ENCODE results near the gene STK26.
"Not testable (repeated sequence)": the region's sequence is repeated elsewhere in the genome, so short reads cannot be mapped to it uniquely, and the experiment has no call there.

STK26 gene

GRCh38 chrX:132040066-132040465 is 17.0 kb downstream of the STK26 start:
- DNase-seq = no peak

GRCh38 chrX:132041015-132041414 is 17.9 kb downstream of the STK26 start:
- no peak for DNase-seq

GRCh38 chrX:132043977-132044376 is 20.9 kb downstream of the STK26 start:
- DNase-seq = no peak

DNA sequence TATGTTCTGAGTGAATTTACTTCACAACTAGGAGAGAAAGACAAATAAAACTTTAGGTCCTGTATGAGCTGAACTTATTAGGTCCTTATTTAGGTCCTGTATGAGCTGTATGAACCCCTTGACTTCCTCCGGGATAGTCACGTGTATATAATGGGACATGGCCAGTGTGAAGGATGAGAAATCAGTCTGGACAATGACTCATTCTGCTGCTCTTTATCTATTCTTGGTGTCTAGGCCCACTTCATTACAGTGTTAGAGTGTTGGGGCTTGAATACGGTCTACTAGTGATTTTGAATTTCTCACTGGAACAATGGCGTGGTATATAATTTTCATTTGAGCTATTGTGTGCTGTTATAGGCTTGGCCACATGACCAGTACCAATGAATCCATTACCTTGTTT is 21.9 kb downstream of the STK26 start:
- no peak for DNase-seq

GRCh38 chrX:132045456-132045855 is 22.4 kb downstream of the STK26 start:
- no peak for DNase-seq

DNA sequence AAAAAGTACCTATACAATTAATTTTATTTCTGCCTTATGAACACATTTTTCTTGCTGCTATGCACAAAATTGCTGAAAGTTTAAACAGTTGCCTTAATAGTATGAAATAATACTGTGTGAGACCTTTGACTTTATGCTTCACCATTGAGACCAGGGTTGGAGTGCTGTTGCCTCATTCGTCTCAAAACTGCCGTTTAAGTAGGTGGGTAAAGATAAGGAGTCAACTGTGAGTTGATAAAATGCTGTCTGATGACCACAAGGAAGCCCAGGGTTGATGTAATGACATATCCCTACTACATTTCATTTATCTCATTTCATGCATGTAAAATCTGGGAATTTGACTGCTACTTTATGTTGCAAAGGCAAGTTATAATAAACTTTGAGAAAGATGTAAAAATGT is 23.4 kb downstream of the STK26 start:
- DNase-seq = no peak

- DNase-seq = not testable (repeated sequence)
Measured at GRCh38 chrX:132051778-132052177, 28.7 kb downstream of the STK26 start.

GRCh38 chrX:132058050-132058449 is 34.9 kb downstream of the STK26 start:
- no peak for DNase-seq

GRCh38 chrX:132058975-132059374 is 35.9 kb downstream of the STK26 start:
- DNase-seq = no peak

DNA sequence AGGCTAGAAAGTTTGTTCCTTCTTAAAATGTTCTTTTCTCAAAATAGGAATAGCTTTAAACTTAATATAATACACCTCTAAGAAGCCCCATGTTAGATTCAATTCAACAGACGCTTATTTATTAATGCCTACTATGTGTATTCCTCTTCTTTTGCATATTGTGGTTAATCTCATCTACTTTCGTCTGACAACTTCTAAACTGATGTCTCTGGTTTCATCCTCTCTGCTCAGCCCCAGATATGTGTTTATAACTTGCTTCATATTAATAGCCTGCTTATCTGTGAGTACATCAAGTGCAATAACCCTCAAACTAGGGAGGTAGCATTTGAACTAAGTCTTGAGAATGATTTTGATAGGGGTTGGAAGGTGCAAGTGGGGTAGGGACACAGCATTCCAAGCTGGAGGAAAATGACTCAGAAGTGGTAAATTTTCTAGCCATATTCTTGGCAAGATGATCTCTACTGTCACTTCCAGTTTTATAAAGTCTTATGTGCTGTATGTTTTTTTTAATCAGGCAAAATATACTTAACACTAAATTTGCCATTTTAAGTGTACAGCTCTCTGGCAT is 37.0 kb downstream of the STK26 start:
- DNase-seq = no peak

DNA sequence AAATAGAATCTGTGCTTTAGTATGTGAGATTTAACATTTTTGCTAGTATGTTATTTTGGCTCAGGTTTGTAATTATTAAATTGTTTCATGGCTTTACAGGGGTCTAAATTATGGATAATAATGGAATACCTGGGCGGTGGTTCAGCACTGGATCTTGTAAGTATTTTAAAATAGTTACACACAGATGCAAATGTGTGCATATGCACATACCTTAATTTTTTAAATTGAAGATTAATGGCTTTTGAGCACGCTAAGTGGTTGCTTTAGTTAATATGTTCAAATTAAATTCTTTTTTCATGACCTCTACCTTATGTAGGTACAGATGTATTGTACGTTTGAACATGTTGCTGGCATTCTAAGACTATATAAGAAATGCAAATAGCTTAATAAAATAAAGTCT is 40.2 kb downstream of the STK26 start:
- no peak for DNase-seq

DNA sequence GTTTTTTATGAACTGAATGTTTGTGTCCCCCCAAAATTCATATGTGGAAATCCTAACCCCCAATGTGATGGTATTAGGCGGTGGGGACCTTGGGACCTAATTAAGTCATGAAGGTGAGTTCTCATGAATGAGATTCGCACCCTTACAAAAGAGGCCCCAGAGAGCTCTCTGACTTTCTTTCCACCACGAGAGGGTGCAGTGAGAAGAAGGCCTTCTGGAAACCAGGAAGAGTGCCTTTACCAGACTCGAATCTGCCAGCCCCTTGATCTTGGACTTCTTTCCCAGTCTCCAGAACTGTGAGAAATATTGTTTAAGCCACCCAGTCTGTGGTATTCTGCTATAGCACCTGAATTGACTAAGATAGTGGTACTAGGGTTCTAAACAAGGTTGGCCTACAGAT is 40.8 kb downstream of the STK26 start:
- DNase-seq = no peak

DNA sequence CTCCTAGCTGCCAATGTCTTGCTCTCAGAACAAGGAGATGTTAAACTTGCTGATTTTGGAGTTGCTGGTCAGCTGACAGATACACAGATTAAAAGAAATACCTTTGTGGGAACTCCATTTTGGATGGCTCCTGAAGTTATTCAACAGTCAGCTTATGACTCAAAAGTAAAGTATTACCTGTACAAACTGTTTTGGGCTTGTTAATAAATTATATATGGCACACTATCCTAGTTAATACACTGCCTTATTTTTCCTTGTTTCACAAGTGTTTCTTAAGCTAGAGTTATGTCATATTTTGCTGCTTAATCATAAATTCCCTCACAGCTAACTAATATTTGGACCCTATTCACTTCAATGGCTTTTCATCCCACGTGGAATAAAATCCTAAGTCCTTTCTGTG is 45.3 kb downstream of the STK26 start:
- no peak for DNase-seq

- no peak for DNase-seq
Measured at GRCh38 chrX:132071254-132071653, 48.2 kb downstream of the STK26 start.

DNA sequence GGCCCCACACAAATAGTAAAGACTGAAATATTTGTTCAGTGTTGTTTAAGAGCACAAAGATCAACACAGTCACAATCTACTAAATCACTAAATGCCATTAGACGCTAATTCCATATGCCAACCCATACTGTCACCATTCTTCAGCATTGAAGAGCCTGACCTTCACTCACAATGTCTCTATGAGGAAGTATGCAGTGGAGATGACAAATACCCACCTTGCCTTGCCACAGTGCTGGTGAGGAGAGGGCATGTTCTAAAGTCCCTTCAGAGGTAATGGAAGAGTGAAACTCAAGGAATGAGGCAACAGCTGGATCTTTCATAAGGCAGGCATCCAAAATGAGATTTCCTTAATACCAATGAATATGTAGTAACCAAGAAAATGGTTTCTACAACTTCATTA is 54.3 kb downstream of the STK26 start:
- DNase-seq = no peak

DNA sequence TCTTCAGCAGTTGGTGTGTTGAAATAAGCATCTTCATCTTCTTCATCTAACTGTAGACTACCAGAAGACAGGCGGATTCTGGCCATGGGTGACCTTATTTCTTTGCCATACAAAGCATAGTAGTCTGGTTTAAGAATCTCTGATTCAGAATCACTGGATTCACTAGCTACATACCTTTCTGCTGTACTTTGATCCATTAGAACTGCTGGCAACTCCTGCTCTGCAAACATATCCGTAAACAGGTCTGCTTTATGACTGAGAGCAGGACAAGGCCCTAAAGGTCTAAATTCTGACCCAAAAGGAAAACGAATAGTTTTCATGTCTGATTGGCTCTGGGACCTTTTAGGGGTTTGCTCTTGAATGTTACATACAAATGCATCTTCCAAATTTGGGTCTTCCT is 54.8 kb downstream of the STK26 start:
- no peak for DNase-seq

GRCh38 chrX:132085786-132086185 is 62.7 kb downstream of the STK26 start:
- DNase-seq = no peak

DNA sequence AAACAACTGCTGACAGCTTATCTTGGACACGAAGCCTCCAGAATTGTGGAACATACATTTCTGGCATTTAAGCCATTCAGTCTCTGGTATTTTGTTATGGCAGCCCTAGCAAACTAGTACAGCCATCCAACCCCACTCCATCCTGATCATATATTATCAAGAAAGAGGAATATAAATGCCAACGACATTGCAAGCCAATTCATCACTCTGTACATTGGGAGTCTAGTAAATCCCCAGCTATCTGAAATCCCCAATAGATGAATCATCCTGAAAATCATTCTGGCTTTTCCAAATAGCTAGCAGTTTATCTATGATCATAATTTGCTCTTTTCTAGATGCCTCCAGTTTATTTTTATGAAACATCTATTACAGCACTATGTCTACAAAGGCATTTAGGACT is 63.6 kb downstream of the STK26 start:
- DNase-seq = no peak

- no peak for DNase-seq
Measured at GRCh38 chrX:132088864-132089263, 65.8 kb downstream of the STK26 start.

DNA sequence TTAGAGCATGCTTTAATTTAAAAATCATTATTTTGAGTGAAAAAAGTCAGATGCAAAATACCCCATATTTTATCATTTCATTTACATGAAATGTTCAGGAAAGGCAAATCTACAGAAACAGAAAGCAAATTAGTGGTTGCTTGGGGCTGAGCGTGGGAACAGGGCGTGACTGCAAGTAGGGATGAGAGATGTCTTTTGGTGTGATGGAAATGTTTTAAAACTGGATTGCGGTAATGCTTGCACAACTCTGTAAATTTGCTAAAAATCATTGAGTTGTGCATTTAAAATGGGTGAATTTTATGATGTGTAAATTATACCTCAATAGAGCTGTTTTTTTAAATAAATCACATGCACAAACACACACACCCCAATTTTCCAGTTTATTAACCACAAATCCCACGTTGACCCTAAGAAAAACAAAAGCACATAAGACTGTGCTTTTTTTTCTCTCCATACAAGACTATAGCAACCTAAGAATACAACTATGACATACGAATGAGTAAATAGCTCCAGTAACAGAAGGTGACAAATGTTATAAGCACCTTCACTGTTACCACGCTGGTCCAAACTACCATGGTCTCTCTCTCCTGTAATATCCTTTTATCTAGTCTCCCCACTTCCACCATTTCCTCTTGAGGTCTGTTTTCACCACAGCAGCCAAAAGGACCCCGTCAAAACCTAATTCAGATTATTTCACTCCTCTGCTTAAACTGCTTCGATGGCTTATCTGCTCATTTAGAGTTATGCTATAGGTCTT is 67.5 kb downstream of the STK26 start:
- no peak for DNase-seq

DNA sequence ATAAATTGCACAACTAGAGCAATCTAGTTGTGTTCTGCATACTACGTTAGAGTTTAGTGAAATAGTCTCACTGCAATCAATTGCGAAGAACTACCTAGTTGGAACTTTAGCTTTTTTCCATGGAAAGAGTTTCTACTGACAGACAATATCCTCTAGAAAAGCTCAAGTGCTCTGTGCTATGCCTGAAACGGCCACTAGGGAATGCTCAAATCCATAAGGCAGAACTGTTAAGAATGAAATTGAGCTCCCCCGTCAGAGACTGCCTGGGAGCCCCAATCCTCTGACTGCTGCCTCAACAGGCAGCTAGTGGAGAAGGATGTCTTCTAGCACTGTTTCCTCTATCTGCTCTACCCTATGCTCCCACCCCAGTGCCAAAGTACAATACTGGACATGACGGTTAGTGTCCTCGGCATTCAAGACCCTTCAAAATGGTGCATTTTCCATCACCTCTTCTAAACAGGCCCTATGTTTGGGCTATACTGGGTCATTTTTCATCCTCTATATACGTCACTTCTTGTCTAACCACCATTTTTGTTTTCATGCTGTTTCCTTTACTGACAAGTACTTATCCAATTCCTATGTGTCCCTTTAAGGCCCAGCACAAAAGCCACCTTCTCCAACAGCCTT is 69.5 kb downstream of the STK26 start:
- peak; percentile 19 for DNase-seq

DNA sequence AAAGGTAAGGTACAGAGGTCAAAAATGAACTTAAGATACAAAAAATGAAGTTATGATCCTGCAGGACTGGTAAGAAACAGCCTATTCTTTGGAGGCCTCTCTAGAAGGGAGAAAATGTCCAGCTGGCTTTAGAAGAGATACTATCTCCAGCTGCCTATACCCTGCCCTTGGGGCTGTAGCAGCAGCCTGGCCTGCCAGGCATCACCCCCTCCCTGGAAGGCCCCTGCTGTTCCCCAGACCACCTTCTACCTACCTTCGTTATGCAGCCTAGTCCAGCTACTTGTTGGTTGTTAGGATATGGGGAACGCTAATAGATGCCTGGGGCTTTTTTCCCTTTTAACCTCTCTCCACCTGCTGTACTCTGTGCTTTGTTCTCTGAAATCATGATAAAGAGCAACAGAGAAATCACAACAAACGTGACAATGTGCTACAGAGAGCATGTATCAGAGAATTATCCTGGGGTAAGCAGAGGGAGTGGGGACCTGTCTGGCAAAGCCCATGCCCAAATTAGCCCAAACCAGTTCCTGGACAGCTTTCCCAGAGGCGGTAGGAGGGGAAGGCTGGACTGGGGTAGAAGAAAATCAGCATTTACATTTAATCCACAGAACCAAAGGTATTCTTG is 70.2 kb downstream of the STK26 start:
- no peak for DNase-seq

DNA sequence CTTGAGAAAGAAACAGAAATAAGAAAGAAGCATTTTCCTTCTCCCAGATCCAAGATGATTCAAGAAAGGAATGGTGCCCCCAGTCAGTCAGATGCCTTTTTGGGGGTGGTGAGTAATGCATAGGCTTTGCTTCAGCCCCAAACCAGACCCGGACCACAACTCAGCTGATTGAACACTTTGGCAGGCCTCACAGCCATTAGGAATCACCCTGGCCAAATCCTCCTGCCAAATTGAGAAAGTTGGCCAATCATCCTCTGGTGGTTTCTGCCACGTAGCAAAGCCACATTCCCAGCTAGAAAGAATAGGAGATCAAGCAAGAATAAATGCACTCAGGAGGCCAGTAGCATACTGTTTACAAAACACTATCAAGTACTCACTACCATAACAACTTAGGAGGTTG is 71.1 kb downstream of the STK26 start:
- no peak for DNase-seq

- not testable (repeated sequence) for DNase-seq
Measured at GRCh38 chrX:132098704-132099103, 75.6 kb downstream of the STK26 start.
